Measurements from ENCODE around the gene NAA15.
"Not testable (repeated sequence)": the region's sequence is repeated elsewhere in the genome, so short reads cannot be mapped to it uniquely, and the experiment has no call there.

Gene NAA15

DNA sequence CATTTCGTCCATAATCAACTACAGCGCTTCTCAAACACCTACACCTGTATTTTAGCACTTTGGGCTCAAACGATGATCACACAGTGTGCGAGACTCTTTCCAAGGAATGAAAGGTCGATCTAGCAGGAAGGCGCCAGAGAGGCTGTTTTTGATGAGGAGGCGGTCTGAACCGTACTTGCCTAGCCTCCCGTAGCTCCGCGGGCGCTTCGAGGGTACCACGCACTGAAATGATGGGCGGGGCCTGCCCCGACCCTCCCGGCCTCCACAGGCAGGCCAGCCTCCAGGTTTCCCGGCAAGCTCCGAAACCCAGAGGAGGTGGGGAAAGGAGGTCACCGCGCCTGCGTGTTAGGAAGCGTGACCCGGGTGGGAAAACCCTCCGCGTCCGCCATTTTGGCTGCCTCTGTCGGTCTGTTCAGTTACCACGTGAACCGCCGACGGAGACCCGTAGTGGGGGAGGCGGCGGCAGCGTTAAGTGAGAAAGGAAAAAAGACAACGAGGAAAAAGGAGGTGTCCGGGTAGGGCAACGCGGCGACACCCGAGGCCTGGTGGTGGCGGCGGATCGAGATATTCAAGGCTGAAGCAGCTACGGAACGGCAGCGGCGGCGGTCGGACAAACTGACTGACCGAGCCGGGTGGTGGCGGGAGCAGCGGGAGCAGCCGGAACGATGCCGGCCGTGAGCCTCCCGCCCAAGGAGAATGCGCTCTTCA is at the start of gene NAA15:
TSS of gene NAA15 (plus strand) at position 393 of the 708 bp plus-strand sequence. CDS start at position 666, 273 bp downstream.
- ATAC-seq, result peak; percentile 89 to 90

DNA sequence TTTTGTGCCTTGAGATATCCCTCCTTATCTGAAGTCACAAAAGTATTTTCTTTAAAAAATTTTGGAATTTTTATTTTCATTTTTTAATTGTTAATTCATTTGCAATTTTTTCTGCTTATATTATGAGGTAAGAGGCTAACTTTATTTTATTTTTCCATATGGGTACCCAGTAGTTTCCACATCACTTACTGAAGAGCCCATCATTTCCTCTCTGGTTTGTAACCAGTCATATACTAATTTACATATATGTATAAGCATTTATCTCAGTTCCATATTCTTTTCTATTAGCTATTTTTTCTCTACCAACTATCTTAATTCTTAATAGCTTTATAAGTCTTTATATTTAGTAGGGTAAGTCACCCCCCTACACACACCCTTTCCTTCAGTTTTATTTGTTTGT is 48.3 kb upstream of the NAA15 start:
- ATAC-seq, result no peak

DNA sequence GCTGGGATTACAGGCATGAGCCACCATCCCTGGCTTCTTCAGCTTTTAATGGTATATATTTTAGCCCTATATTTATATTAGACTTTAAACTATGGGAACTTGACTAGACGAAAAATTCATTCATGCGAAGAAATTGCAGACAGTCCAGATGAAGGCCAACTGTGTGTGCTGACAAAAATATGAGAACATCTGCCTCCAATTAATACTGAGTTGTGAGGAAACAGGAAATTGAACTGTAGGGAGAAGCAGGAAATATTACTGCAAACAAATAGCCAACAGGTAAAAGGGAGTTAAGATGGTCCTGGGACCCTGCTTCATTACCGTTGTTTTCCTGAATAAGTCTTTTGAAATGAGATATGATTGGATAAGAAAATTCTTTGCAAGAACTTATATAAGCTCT is 47.6 kb upstream of the NAA15 start:
- ATAC-seq, result no peak

DNA sequence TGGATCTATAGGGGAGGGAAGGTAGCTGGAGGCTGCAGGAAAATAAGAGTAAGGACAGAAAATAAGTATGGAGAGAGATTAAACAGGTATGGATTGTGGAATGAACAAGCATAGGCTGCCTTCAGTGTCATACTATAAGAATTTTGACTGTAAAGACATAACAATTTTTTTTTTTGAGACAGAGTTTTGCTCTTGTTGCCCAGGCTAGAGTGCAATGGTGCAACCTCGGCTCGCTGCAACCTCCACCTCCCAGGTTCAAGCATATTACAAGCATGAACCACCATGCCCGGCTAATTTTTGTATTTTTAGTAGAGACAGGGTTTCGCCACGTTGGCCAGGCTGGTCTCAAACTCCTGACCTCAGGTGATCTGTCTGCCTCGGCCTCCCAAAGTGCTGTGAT is 45.7 kb upstream of the NAA15 start:
- ATAC-seq, result not testable (repeated sequence)

DNA sequence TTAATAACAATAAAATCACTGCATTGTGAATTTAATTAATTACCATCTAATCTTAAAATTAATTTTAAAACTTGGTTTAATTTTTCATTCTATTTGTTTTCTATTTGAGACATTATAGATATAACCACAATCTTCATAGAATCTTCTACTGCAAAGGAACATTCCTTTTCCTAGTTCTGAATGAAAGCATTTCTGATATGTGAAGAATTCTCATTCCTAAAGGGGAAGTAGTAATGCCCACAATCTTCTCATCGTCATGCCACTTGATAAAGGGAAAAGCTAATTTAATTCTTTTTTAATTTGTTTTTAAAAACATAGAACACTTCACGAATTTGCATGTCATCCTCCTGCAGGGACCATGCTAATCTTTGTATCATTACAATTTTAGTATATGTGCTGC is 45.0 kb upstream of the NAA15 start:
- no peak for ATAC-seq

DNA sequence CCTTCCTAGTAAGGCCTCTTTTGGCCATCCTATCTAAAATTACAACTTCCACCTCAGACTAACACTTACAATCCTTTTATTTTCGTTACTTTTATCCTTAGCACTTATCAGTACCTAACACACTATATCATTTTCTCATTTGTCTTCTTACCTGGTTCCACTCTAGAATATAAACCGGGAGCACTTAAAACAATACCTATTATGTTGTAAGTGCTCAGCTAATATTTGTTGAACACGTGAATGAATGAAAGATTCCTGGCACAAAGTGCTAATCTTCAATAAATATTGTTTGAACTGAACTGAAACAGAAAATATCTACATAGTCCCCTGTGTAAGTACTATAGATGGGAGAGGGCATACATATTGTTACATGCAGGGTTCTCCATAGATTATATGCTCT is 35.7 kb upstream of the NAA15 start:
- ATAC-seq, result no peak

DNA sequence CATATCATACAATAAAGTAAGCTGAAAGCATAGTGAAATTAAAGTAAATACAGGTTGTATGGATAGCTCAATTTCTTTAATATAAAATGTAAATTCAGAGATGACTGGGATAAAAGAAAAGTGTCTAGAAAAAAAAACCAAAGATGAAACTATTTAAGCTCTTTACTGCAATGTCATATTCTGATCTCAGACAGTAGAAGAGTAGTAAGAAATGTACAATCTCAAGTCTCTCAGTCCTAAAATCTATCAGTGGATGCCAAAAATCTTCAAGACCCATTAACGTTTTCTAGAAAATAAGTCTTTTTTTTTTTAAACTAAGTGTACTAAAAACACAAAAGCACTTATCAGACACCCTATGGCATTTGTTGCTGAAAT is 35.1 kb upstream of the NAA15 start:
- ATAC-seq, result no peak

DNA sequence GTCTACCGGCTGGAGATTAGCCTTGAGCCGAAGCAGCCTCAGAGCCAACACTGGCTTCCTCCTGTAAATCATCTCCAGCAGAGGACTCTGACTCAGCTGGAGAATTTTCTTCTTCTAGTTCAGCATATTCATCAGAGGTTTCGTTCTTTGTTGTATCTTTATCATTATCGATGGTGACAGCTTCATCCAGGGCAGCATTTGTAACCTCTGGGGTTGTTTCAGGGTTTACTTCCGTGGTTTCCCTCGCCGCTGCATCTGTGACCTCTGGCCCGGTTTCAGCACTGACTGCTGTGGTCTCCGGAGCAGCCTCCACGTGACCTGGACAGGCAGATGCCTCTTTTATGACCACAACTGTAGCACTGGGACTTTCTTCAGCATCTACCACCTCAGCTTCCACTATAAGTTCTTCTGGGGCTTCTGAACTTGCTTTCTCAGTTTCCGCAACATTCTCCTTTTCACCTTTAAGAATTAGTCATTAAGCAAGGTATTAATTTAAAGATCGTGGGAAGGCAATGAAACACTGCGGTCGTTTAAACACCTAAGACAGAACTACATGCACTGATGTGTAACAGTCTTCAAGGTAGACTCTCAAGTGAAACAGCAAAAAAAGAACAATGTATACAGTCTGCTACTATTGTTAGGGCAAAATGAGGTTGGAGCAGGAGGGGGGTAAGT is 34.6 kb upstream of the NAA15 start:
- ATAC-seq, result peak; percentile 87 to 93

DNA sequence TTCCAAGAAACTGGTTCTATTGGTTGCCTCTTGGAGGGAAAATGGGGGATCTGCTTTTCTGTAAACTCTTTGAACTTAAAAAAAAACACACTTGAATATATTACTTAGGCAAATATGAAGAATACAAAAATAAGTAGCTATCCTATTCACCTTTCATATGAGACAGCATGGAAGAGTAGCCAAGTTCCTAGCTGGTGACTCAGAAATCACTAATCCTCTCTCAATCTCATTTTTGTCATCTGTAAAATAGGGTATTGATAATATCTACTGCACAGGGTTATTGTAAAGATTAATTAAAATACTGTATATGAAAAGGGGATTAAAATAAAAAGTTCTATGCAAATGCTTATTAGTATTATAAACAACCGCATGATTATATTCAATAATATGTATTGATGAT is 34.0 kb upstream of the NAA15 start:
- ATAC-seq, result no peak

DNA sequence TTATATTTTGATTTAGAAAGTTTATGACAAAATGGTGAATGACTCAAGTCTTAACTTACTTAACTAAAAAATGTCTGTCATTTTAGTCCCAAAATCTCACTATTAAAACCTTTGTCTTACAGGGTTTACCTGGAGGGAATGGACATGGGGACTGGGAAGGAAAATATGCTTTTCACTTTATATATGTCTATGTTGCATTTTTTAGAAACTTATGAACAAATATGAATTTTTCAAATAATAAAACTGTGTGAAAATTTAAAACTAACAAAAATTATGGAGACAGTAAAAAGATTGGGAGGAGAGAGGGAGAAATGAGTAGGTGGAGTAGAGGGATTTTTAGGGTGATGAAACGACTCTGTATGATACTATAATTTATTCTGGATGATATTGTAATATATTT is 27.5 kb upstream of the NAA15 start:
- ATAC-seq, result no peak

DNA sequence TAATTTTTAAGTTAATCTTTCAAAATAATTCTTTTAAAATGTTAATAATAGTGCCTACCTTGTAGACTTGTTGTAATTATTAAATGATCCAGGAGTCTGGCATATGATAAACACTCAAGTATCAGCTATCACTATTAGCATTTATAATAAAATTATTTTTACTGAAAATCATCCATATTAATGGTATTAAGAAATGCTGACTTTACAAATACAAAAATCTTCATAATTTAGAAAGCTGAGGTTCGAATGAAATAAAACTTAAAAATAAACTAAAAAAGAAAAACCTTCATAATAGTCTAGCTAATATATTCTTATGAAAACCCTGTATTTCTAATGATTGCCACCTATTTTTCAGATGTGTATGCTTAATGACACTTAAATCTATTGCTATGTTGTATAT is 26.5 kb upstream of the NAA15 start:
- no peak for ATAC-seq

DNA sequence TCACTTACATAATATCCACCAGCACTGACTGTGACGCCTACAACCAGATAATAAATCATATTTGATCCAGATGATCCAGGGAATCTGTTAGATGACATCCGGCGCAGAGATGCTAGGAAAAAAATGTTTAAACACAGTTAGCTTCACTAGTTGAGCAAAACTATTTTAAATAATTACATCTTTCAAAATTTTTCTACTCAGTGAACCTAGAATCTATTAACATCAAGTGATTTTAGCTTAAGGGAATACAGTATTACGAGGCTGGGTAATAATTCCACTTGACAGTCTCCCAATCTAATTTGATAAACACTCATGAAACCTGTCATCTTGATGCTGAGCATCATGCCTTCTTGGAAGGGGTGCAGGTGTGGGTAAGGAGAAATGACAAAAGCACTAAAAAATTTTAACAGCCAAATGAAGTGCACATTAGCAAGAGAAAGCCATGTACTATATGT is 26.0 kb upstream of the NAA15 start:
- ATAC-seq, result no peak

DNA sequence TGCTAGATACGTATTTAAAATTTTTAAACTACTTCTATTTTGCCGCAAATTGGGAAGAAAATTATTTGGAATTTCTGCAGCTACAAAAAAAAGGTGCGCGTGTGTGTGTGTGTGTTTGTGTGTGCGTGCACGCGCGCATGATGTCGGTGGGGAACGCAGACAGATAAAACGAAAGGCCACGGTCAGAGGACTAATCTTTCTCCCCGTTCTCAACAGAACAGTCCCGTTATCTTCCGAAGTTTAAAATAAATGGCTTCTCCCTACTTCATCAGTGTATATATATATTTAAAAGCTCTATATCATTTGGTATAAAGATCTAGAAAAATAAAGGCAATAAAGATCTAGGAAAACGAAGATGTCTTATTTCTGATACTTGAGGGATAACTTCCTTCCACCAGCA is 22.8 kb upstream of the NAA15 start:
- ATAC-seq, result no peak

DNA sequence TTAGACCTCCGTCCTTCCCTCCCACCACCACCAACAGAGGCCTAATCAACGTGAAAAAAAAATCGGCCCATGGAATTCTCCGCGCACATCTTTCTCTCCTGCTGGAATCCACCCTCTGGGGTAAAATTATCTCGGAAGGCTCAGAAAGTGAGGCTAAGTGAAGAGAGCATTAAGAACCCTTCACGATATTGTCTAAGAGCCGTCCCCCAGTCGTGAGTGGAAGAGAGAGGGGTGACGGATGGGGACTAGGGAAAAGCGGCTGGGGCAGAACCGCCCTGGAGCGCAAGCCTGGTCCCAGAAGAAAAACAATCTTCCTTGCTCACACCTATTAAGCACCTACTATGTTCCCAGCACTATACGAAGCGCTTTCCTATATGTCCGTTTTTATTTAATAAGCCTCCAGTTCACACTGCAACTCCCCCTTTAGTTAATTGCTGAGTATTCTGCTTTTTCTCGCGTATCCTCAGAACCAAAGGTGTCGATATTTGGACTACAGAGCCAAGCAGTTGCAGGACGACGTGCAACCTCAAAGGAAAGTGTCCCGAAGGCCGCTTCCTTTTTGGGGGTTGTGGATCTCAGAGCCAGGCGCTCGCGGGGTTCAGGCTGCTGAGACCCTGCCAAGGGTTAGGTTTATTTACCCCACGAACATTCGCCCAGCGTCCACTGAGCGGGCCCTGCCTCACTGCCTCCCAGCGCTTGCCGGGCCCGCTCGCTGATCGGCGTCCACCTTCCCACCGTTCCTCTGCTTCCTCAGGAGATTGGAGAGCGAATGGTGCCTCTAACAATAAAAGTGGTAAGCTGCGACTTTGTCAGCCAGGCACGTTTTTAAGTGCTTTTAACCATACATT is 22.2 kb upstream of the NAA15 start:
- no peak for ATAC-seq

DNA sequence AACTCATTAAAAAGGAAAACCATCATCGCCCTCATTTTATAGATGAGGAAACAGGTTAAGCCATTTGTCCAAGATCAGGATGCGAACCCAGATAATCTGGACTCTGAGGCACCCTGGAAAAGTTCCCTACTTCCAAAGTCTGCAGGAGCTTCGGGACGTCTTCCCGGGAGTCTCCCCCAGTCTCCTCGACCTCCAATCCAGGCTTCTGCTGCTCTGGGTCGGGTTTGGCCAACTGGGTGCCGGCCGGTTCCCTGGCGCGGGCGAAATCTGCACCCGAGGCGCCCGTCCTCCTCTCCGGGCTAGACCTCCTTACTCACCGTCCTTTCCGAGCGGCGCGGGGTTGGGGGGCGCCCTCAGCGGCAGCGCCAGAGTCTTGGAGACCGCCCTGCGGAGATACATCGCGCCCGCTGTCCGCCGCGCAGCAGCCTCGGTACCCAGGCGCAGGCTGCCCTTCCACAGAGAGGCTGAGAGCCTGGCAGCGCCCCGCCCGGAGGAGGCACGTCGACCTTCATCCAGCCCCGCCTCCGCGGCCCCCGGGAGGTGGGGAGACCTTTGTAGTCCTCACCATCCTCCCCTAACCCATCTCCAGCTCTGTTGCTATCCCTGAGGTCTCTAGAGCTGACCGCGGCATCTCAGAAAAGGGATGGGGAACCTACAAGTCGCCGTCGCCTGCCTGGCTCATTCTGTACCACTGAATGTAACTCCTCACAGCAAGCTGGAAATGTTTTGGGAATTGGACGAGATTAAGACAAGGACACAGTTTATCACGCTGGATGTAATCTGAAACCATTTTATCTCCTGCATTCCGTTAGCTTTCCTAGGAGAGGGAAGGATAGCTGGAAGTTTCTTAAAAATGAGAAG is 21.3 kb upstream of the NAA15 start, which contains the start of gene MGARP:
TSS of gene MGARP (minus strand) at position 466 of the 861 bp plus-strand sequence. CDS start at position 399, 67 bp downstream.
- ATAC-seq, result peak; percentile 46 to 55

DNA sequence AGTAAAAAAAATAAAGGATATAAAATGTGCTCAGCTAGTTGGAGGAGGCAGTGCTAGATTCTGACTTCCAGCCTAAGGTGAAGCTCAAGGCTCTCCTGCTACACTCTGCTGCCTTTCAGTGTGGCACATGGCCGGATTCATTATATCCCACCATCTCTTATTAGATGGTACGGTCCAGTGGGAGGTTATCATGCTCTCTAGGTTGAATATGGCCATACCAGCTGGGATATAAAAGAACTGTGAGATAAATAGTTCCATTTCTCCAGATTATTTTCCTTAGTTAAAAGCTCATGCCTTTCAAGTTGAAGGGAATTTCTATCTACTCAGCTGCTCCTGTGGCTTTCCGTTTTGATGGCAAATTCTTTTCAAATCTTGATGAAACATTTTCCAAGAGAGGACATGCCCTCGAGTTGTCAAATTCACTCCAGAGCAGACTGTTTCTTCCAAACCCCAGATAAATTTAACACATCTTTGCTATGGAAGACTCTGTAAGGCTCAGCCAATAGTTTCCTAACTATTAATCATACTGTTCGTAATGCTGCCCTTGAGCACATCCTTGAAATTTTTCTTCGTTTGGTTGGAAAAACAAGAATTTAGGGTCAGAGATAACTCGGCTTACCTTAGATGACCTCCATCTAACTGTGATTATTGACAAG is 19.1 kb upstream of the NAA15 start:
- ATAC-seq, result no peak

DNA sequence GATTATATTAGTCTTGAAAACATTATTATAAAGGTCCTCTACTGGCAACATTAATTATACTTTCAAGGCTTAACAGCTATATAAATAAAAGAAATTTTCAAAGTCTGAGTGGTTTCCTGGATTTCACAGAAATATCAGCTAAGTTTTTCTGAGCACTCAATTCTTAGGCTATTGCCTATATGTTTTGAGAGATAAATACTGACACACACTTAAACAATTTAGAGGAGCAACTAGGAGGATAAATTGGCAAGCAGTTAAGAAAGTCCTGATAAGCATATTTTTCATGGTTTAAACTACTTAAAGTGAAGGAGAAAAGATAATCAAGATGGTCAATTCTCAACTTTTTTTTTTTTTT is 18.6 kb upstream of the NAA15 start:
- no peak for ATAC-seq

DNA sequence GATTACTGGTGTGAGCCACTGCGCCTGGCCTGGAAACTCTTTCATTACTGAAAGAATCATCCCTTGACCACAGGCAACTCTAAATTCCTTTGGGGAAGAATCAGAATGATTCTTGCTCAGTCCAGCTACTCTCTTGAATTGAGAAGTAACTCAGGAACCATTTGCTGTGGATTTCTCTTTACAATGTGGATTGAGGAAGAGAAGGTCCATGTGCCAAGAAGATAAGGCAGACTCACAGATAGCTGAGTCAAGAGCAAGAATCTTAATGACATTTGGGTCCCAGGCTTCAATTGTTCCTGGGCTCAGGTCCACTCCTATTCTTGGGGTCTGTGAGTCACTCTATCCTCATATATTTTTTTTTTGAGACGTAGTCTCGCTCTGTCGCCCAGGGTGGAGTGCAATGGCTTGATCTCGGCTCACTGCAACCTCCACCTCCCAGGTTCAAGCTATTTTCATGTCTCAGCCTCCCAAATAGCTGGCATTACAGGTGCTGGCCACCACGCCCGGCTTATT is 15.1 kb upstream of the NAA15 start:
- no peak for ATAC-seq

DNA sequence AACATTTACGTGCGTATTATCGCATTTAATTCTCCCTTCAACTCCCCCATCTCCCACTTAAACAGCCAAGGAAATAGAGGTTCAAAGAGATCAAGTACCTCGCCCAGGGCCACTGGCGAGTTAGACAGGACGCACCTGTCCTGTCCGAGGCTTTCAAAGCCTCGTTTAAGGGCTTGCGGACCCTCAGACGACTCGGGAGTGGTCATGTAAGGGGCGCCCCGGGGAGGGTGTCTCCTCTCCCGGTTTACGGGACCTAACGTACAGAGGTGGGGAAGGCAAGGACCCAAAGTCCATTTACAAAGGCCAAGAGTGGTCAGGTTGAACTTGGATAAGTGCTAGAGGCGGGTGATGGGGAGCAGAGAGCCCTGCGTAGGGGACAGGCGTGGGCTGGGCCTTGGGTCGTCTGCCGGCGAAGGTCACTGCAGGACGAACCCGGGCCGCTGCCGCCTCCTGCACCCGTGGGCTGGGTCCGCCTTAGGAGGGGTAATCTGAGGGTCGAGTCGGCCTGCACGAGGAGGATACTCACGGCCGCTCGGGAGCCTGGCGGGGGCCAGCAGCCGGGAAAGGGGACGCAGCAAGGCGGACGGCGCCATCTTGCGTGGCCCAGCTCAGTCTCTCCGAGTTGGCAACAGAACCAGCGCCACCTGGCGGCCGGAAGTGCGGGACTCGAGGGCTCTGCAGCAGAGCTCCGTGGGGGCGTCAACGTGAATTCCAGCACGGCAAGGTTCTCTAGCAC is 5.9 kb upstream of the NAA15 start:
- ATAC-seq, result peak; percentile 94 to 96

DNA sequence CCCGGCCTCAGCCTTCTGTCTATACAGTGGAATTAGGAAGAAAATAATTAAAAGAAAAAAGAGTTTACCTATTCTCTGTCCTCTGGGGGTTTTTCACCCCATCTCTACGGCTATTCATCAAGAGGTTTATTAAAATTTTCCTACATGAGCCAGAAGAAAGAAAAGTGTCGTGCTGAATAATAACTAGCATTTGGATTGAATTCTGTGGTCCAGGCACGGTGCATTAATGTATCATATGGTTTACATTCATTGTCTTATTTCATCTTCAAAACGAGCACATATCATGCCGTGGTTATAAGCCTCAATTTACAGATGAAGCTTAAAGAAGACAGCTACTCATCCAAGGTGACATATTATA is 5.4 kb upstream of the NAA15 start:
- ATAC-seq, result peak; percentile 11 to 21

DNA sequence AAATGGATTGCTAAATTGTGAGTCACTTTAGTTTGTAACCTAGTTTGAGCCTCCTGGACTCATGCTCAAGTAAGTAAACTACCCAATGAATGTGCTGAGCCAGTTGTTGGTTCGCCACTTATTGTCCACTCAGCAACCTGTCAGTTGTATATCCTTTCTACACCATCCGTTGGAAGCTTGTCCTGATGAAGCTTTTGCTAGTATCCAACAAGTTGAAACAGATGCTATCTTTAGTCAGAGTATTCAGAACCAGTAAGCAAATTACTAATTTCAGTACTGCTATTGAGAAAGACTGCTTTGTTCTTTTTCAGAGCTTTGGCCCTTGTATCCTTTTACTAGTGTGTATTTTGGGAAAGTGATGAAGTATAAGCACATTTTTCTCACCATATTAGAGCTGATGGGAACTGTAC is 4.3 kb upstream of the NAA15 start:
- no peak for ATAC-seq
